ENCODE data around the gene OR1I1. TPM values are rescaled to one million over a fixed set of nuclear protein-coding genes. Genes with fewer than 3 reads are reported as not detected.

OR1I1 gene
- total and polyA plus RNA-seq, 7 donors, result not detected

GRCh38 chr19:15123031-15123890 is 41.2 kb downstream of the OR1I1 start:
- Histone ChIP-seq H3K36me3 (peaks cover 19 to 48% (median 34%) of the 10 kb centered on the region in 4 donors), H3K4me1 (peaks cover 0 to 31% (median 27%) of the 10 kb centered on the region in 4 donors), H3K27me3 (no peaks in the 10 kb centered on the region), H3K27ac (peak overlapping the region; percentile 92 to 98 (median 96)), H3K9me3 (no peaks in the 10 kb centered on the region), H3K4me3 (peak overlapping the region in 1 of 4 donors; percentile 19)
- intact Hi-C loops (cut with DNase I), result loop anchor here (10.0 kb wide), 1 partner anchor 952 kb away; the partner anchor contains the start of gene TPM4
- WGBS, 2 donors, result 92 to 96% methylated on average over 22 of the region's 22 CpGs
- TF ChIP-seq, protein P1, sequence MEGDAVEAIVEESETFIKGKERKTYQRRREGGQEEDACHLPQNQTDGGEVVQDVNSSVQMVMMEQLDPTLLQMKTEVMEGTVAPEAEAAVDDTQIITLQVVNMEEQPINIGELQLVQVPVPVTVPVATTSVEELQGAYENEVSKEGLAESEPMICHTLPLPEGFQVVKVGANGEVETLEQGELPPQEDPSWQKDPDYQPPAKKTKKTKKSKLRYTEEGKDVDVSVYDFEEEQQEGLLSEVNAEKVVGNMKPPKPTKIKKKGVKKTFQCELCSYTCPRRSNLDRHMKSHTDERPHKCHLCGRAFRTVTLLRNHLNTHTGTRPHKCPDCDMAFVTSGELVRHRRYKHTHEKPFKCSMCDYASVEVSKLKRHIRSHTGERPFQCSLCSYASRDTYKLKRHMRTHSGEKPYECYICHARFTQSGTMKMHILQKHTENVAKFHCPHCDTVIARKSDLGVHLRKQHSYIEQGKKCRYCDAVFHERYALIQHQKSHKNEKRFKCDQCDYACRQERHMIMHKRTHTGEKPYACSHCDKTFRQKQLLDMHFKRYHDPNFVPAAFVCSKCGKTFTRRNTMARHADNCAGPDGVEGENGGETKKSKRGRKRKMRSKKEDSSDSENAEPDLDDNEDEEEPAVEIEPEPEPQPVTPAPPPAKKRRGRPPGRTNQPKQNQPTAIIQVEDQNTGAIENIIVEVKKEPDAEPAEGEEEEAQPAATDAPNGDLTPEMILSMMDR (IDR thresholded peaks at IDR 0.05), result no peak
- DNase-seq, result peak; percentile 66

- Histone ChIP-seq H3K9me3 (no peaks in the 10 kb centered on the region), H3K4me1 (peaks cover 0 to 31% (median 27%) of the 10 kb centered on the region in 4 donors), H3K27me3 (no peaks in the 10 kb centered on the region), H3K27ac (peak overlapping the region; percentile 92 to 98 (median 96)), H3K36me3 (peaks cover 14 to 42% (median 28%) of the 10 kb centered on the region in 4 donors), H3K4me3 (peak overlapping the region in 3 of 4 donors; percentile 74 to 89 (median 77))
- intact Hi-C loops (cut with DNase I), result loop anchor here (2.0 to 10.0 kb wide), 2 partner anchors 17 to 951 kb away; partner anchors contain the start of genes SYDE1 and TPM4
- DNase-seq, result peak; percentile 97
- TF ChIP-seq, protein P1 (IDR thresholded peaks at IDR 0.05), result no peak
- TF ChIP-seq POLR2AphosphoS5 (IDR thresholded peaks at IDR 0.05) (peak; percentile 85 to 93 (median 89)), EP300 (IDR thresholded peaks at IDR 0.05) (peak; percentile 59 to 95 (median 92)), POLR2A (IDR thresholded peaks at IDR 0.05) (no peak)
- WGBS, 2 donors, result 10 to 53% methylated on average over 5 of the region's 5 CpGs
Measured at GRCh38 chr19:15123900-15124299, 41.9 kb downstream of the OR1I1 start.

DNA sequence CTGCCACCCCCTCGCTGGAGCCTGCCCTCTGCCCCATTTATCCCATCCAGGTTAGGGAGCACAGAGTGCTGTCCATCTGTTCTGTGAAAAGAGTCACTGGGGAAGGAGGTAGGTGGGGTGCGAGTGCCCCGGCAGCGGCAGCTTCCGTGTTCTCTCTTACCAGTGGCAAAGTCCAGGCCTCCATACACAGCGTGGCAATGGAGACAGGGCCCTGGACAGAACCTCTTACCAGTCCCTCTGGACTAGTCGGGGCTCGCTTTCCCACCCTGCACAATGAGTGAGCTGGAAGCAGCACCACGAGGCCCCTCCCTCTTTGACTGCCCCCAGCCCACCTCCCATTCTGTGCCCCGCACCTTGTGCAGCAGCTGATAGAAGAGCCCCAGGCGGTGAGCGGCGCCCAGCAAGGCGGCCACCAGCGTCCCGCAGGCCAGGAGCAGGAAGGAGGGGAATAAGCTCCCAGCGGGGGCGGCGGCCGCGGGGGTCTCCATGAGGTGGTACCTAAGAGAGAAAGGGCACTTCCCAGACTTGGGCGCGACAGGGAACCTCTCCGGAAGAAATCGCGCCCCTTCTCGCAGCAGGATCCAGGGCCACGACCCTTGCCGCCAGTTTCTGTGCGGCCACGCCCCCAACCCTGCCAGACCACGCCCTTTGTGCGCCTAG is 42.7 kb downstream of the OR1I1 start:
- H3K36me3 ChIP-seq, result peaks cover 6 to 34% (median 20%) of the 10 kb centered on the region in 4 donors
- H3K27ac ChIP-seq, result peak overlapping the region; percentile 92 to 98 (median 96)
- TF ChIP-seq EP300 (IDR thresholded peaks at IDR 0.05) (no peak), POLR2A (IDR thresholded peaks at IDR 0.05) (no peak), POLR2AphosphoS5 (IDR thresholded peaks at IDR 0.05) (peak in 1 of 4 donors; percentile 22)
- TF ChIP-seq, protein P1 (IDR thresholded peaks at IDR 0.05), result no peak
- 1 to 2% methylated on average over 33 of the region's 33 CpGs for WGBS, 2 donors
- H3K4me1 ChIP-seq, result peaks cover 0 to 31% (median 27%) of the 10 kb centered on the region in 4 donors
- no peaks in the 10 kb centered on the region for H3K27me3 ChIP-seq
- peak; percentile 76 for DNase-seq
- peak overlapping the region; percentile 74 to 89 (median 78) for H3K4me3 ChIP-seq
- intact Hi-C loops (cut with DNase I), result loop anchor here (2.0 to 10.0 kb wide), 2 partner anchors 18 to 950 kb away; partner anchors contain the start of genes SYDE1 and TPM4
- no peaks in the 10 kb centered on the region for H3K9me3 ChIP-seq

DNA sequence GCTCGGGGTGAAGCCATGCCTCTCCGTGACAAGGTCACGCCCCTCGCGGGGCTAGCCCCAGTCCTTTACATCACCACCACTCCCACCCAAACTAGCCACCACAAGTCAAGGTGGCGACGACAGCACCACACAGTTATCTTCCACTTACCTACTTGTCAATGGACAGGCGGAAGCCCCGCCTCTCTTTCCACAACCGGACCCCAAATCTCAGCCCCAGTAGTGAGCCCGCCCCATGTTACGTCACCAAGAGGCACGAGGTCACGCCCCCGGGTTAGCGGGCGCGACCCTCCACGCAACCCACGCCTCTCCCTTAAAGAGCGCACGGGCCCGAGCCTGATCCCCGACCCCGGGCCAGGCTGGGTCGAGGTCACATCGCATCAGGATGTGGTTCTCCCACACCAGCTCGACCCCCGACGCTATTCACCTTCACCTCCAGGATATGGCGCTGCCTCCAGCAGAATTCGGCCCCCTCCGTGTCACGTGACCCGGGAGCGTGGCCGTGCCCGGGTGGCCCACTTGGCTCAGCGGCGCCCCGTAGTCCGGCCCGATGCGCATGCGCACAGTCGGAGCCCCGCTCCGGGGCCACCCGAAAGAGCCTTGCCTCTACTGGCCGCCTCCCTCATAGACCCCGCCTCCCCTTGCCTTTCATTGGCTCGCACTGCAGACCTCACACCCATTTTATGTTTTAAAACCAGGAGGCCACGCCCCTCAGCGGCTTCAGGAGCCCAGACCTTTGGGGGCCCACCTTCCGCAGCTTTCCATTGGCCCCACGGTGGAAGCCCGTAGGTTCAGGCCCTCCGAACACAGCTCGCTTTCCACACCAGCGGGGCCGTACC is 43.4 kb downstream of the OR1I1 start:
- peak; percentile 100 for DNase-seq
- intact Hi-C loops (cut with DNase I), result loop anchor here (2.0 to 10.0 kb wide), 2 partner anchors 19 to 949 kb away; partner anchors contain the start of genes SYDE1 and TPM4
- Histone ChIP-seq H3K36me3 (peaks cover 0 to 26% (median 13%) of the 10 kb centered on the region in 4 donors), H3K4me1 (peaks cover 0 to 31% (median 27%) of the 10 kb centered on the region in 4 donors), H3K9me3 (no peaks in the 10 kb centered on the region), H3K27me3 (no peaks in the 10 kb centered on the region), H3K4me3 (peak overlapping the region; percentile 74 to 89 (median 78)), H3K27ac (peak overlapping the region; percentile 92 to 98 (median 96))
- TF ChIP-seq EP300 (IDR thresholded peaks at IDR 0.05) (peak in 1 of 4 donors; percentile 72), POLR2AphosphoS5 (IDR thresholded peaks at IDR 0.05) (peak; percentile 84 to 94 (median 87)), POLR2A (IDR thresholded peaks at IDR 0.05) (peak in 1 of 2 donors; percentile 46)
- TF ChIP-seq, protein P1 (IDR thresholded peaks at IDR 0.05), result peak in 1 of 4 experiments; percentile 18
- 0 to 1% methylated on average over 61 of the region's 61 CpGs for WGBS, 2 donors

Measured in sigmoid colon (tissue), 7 donors.